Gastrocnemius medialis (tissue), 4 donors: Measurements from ENCODE around the gene EEFSEC. TPM values are rescaled to one million over a fixed set of nuclear protein-coding genes. Genes with fewer than 3 reads are reported as not detected.
"Not testable (repeated sequence)": the region's sequence is repeated elsewhere in the genome, so short reads cannot be mapped to it uniquely, and the experiment has no call there.

Experiments used
- ATAC-seq, 2 donors: fragments of 150-250 bp; one replicate each; pipeline ENCODE4 v1.9.1; 2016
- DNase-seq, 2 donors: peaks; one replicate each; pipeline ENCODE4 v3.0.0-alpha.2; 2019
- H3K27ac ChIP-seq, 4 donors: fragments of 200-600 bp; sonication (generic); 1 replicate in 1 of 4; 2 replicates in 3 of 4; pipeline ENCODE4 v1.5.1; 2016 to 2018; ENCODE audit warnings: mild to moderate bottlenecking in 2 of 4, moderate library complexity in 1 of 4
- H3K27me3 ChIP-seq, 3 donors: fragments of 200-600 bp; sonication (generic) in 2 of 3; 1 replicate in 1 of 3; 2 replicates in 2 of 3; pipeline versions ENCODE4 v1.5.1 to v1.6.0; 2016 to 2019; ENCODE audit warnings: mild to moderate bottlenecking in 1 of 3, moderate library complexity in 1 of 3
- H3K36me3 ChIP-seq, 2 donors: fragments of 200-600 bp; sonication (generic) in 1 of 2; one replicate each; pipeline ENCODE4 v1.5.1; 2017 to 2018
- H3K4me1 ChIP-seq, 2 donors: fragments of 200-600 bp; sonication (generic) in 1 of 2; one replicate each; pipeline ENCODE4 v1.5.1; 2016 to 2017; ENCODE audit warnings: mild to moderate bottlenecking in 2 of 2
- H3K4me3 ChIP-seq, 4 donors: fragments of 200-600 bp; sonication (generic) in 3 of 4; 1 replicate in 1 of 4; 2 replicates in 3 of 4; pipeline ENCODE4 v1.5.1; 2016 to 2019; ENCODE audit warnings: mild to moderate bottlenecking in 2 of 4
- H3K9me3 ChIP-seq, 3 donors: fragments of 200-600 bp; sonication (generic) in 2 of 3; 1 replicate in 1 of 3; 2 replicates in 2 of 3; pipeline ENCODE4 v1.5.1; 2016 to 2019
- CTCF ChIP-seq, 5 experiments: fragments of 450-650 bp in 3 of 5; fragments of 200-600 bp in 2 of 5; sonication (generic) in 2 of 5; IDR thresholded peaks in 4 of 5; conservative IDR thresholded peaks in 1 of 5; 1 replicate in 4 of 5; 2 replicates in 1 of 5; pipeline ENCODE4 v1.5.1; 2016 to 2019; ENCODE audit warnings: antibody characterized with exemption in 5 of 5, mild to moderate bottlenecking in 3 of 5, moderate library complexity in 3 of 5
- POLR2A ChIP-seq, 2 donors: fragments of 450-650 bp; IDR thresholded peaks; one replicate each; pipeline ENCODE4 v1.6.1; 2017; ENCODE audit warnings: antibody characterized with exemption in 2 of 2, mild to moderate bottlenecking in 2 of 2, moderate library complexity in 2 of 2
- in situ Hi-C, 4 donors: fragments of 200-750 bp; cut with MboI; loops; one replicate each; pipeline versions ENCODE4 v1.15.0 to v1.8.0; 2017; ENCODE audit warnings: low sequenced_read_pairs in 4 of 4
- intact Hi-C: fragments of 100-400 bp; cut with DNase I; formaldehyde crosslinking; loops from one replicate; pipeline ENCODE4 v1.15.1; 2023; ENCODE audit warnings: low total_unique reads
- total RNA-seq, 4 donors: library from RNA; depleted of rRNA; stranded (reverse); fragments of >200 nt; gene quantifications; one replicate each; pipeline versions ENCODE4 v1.1.0 to v1.2.3, GENCODE V29; 2016

EEFSEC gene
- total RNA-seq, 4 donors from 2014 or later = 21.0 to 29.4 (median 23.4) TPM

- H3K36me3 ChIP-seq = peaks cover 0 to 1% of the 10 kb centered on the region in 2 donors
- intact Hi-C loops = no loop called here
- no peak overlapping the region for H3K4me3 ChIP-seq
- H3K27ac ChIP-seq = no peak overlapping the region
- H3K4me1 ChIP-seq = peaks cover 18 to 23% of the 10 kb centered on the region in 2 donors
- H3K27me3 ChIP-seq = no peaks in the 10 kb centered on the region
- no peak for ATAC-seq
- no peaks in the 10 kb centered on the region for H3K9me3 ChIP-seq
- TF ChIP-seq POLR2A (IDR thresholded peaks at IDR 0.05) = no peak
- no peak for TF ChIP-seq CTCF (IDR thresholded peaks at IDR 0.05 in 4 of 5, conservative IDR thresholded peaks at IDR 0.05 in 1 of 5)
- no peak for DNase-seq
- in situ Hi-C loops = no loop called here
Measured at GRCh38 chr3:128151758-128152274, 1.5 kb upstream of the EEFSEC start.

GRCh38 chr3:128152419-128153155, 694 bp upstream of the EEFSEC start:
- peak overlapping the region; percentile 81 to 90 (median 88) for H3K27ac ChIP-seq
- H3K9me3 ChIP-seq = no peaks in the 10 kb centered on the region
- H3K4me3 ChIP-seq = peak overlapping the region; percentile 74 to 91 (median 84)
- TF ChIP-seq CTCF (IDR thresholded peaks at IDR 0.05 in 4 of 5, conservative IDR thresholded peaks at IDR 0.05 in 1 of 5) (no peak), POLR2A (IDR thresholded peaks at IDR 0.05) (no peak)
- ATAC-seq (no peak), DNase-seq (no peak)
- peaks cover 18 to 25% of the 10 kb centered on the region in 2 donors for H3K4me1 ChIP-seq
- H3K27me3 ChIP-seq = no peaks in the 10 kb centered on the region
- peaks cover 0 to 9% of the 10 kb centered on the region in 2 donors for H3K36me3 ChIP-seq
- in situ Hi-C loops = no loop called here
- intact Hi-C loops = loop anchor here (1.0 kb wide), 1 partner anchor 29 kb away; the partner anchor contains the start of gene RUVBL1

- peaks cover 0 to 24% of the 10 kb centered on the region in 2 donors for H3K36me3 ChIP-seq
- ATAC-seq, DNase-seq, H3K27me3 ChIP-seq, intact Hi-C loops, H3K9me3 ChIP-seq, in situ Hi-C loops: not testable (repeated sequence)
- peak overlapping the region; percentile 74 to 91 (median 84) for H3K4me3 ChIP-seq
- peaks cover 18 to 25% of the 10 kb centered on the region in 2 donors for H3K4me1 ChIP-seq
- peak overlapping the region; percentile 81 to 90 (median 88) for H3K27ac ChIP-seq
Measured at GRCh38 chr3:128154354-128154753, 1.1 kb downstream of the EEFSEC start.

- no peak overlapping the region for H3K27ac ChIP-seq
- in situ Hi-C loops (no loop called here), intact Hi-C loops (no loop called here)
- TF ChIP-seq CTCF (IDR thresholded peaks at IDR 0.05 in 4 of 5, conservative IDR thresholded peaks at IDR 0.05 in 1 of 5) (no peak), POLR2A (IDR thresholded peaks at IDR 0.05) (no peak)
- no peaks in the 10 kb centered on the region for H3K27me3 ChIP-seq
- DNase-seq = no peak
- peaks cover 0 to 24% of the 10 kb centered on the region in 2 donors for H3K36me3 ChIP-seq
- H3K4me1 ChIP-seq = peaks cover 18 to 28% of the 10 kb centered on the region in 2 donors
- no peak overlapping the region for H3K4me3 ChIP-seq
- no peaks in the 10 kb centered on the region for H3K9me3 ChIP-seq
- ATAC-seq = no peak
Measured at GRCh38 chr3:128155616-128156360, 2.5 kb downstream of the EEFSEC start.

- Histone ChIP-seq H3K36me3 (peaks cover 0 to 24% of the 10 kb centered on the region in 2 donors), H3K9me3 (no peaks in the 10 kb centered on the region), H3K27ac (no peak overlapping the region), H3K4me3 (no peak overlapping the region), H3K27me3 (no peaks in the 10 kb centered on the region), H3K4me1 (peaks cover 10 to 16% of the 10 kb centered on the region in 2 donors)
- no peak for TF ChIP-seq CTCF (IDR thresholded peaks at IDR 0.05 in 4 of 5, conservative IDR thresholded peaks at IDR 0.05 in 1 of 5)
- no peak for TF ChIP-seq POLR2A (IDR thresholded peaks at IDR 0.05)
- in situ Hi-C loops (no loop called here), intact Hi-C loops (no loop called here)
- DNase-seq (no peak), ATAC-seq (no peak)
Measured at GRCh38 chr3:128160661-128161060, 7.4 kb downstream of the EEFSEC start.
